Measurements from ENCODE around the gene KLHL2.
"Not testable (repeated sequence)": the region's sequence is repeated elsewhere in the genome, so short reads cannot be mapped to it uniquely, and the experiment has no call there.

Gene KLHL2

GRCh38 chr4:165327211-165328100 is 120.1 kb downstream of the KLHL2 start, which contains the start of gene MSMO1:
Gene MSMO1, plus strand, starts transcription at chr4:165327669. Its CDS starts 5,702 bp downstream, at chr4:165333371.
- DNase-seq (ENCODE audit: low read depth in 2 of 3, low spot score in 2 of 3): peak; percentile 84 to 96 (median 90)

GRCh38 chr4:165328101-165328425 is 120.7 kb downstream of the KLHL2 start:
- DNase-seq (ENCODE audit: low read depth in 2 of 3, low spot score in 2 of 3): no peak

DNA sequence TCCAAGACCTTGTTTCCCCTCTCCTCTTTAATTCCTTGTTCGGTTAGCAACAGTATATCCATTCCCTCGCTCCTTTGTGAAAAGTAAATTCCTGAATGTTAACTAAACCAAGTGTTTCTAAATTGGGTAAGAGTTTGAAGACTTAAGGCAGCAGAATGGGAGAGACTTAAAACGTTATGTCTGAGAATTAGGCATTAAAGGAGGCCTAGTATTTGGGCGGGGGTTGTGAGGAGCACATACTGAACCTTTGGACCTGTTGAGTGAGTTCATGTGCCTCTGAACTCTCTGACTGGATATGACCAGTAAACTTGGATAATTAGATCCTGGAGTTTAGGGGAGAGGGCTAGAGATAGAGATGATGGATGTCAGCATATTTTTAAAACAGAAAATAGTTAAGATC is 121.3 kb downstream of the KLHL2 start:
- DNase-seq (ENCODE audit: low read depth in 2 of 3, low spot score in 2 of 3): no peak

DNA sequence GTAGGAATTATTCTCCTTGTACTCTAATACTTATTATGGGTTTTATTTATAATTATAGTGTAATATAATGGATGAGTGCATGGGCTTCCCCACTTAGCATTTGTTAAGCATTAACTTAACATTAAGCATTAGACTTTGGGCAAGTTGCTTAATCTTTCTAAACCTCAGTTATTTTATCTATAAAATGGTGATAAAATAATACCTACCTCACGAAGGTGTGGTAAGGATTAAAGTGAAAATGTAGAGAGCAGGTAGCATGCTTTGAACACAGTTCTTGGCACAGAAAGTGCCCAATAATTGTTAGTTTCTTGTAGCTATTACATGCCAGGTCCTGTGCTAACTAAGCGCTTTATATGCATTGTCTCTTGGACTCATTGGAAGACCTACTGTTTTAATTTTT is 122.7 kb downstream of the KLHL2 start:
- DNase-seq (ENCODE audit: low read depth in 2 of 3, low spot score in 2 of 3): no peak

DNA sequence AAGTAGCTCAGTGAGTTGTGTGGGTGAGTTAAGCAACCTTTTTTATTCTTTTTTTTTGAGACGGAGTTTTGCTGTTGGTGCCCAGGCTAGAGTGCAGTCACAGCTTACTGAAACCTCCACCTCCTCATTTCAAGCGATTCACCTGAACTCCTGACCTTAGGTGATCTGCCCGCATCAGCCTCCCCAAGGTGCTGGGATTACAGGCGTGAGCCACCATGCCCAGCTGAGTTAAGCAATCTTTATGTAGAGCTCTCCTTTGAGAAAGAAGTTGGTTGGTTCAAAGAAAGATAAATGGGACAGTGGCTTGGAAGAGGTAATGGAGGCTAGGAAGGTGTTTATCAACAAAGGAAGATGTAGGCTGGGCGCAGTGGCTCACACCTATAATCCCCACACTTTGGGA is 123.3 kb downstream of the KLHL2 start:
- DNase-seq (ENCODE audit: low read depth in 2 of 3, low spot score in 2 of 3): no peak

DNA sequence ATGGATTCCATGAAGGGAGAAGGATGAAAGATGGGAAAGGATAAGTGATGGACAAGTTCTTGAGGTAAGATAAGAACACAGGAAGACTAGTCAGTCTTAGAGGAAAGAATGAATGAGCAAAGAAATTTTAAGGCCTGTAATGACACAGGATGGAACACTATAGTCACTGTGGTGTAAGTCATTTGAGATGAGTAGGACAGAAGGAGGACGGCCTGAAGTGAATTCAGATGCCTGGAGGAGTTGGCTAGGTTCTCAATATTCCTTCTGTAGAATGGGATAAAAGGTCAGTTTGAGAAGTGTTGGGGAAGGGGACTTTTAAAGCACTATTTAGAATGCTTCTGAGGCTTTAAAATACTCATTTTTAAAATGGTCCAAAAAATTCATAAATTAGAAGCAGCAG is 124.0 kb downstream of the KLHL2 start:
- DNase-seq (ENCODE audit: low read depth in 2 of 3, low spot score in 2 of 3): no peak

GRCh38 chr4:165331823-165332222 is 124.5 kb downstream of the KLHL2 start:
- no peak for DNase-seq (ENCODE audit: low read depth in 2 of 3, low spot score in 2 of 3)

- no peak for DNase-seq (ENCODE audit: low read depth in 2 of 3, low spot score in 2 of 3)
These were observed 125.1 kb downstream of the KLHL2 start for GRCh38 chr4:165332502-165332901.

DNA sequence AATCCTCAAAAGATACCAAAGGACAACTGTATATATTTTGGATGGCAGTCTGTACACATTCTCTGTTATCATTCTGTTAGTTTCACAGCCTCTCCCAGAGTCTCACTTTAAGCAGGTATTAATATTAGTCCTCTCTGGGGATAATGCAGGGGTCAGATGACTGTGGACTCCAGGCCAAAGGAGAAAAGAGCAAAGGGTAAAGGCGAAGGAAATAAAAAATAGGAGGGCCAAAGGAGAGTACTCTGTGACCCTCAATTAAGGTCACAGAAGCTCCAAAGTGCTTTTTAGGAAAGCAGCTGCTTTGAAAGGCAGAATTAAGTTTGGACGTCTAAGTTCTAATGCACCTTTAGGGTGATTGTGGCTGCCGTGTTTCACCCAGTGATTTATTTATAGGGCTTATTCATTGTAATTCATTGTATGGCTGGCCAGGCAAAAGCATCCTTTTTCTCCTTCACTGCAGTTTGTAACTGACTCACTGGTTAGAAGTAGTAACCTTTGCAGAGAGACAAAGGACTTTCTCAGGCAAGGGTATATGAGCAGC is 127.9 kb downstream of the KLHL2 start:
- no peak for DNase-seq (ENCODE audit: low read depth in 2 of 3, low spot score in 2 of 3)

GRCh38 chr4:165336743-165337142 is 129.4 kb downstream of the KLHL2 start:
- DNase-seq (ENCODE audit: low read depth in 2 of 3, low spot score in 2 of 3): no peak

DNA sequence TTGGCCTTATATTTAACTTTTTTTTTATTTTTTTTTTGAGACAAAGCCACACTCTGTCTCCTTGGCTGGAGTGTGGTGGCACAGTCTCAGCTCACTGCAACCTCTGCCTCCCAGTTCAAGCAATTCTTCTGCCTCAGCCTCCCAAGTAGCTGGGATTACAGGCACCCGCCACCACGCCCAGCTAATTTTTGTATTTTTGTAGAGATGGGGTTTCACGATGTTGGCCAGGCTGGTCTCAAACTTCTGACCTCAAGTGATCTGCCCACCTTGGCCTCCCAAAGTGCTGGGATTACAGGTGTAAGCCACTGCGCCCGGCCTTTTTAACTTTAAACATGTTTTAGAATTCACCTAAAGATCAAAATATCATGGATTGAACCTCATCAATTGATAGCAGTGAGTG is 135.0 kb downstream of the KLHL2 start:
- not testable (repeated sequence) for DNase-seq (ENCODE audit: low read depth in 2 of 3, low spot score in 2 of 3)

GRCh38 chr4:165343353-165344191 is 136.2 kb downstream of the KLHL2 start:
- no peak for DNase-seq (ENCODE audit: low read depth in 2 of 3, low spot score in 2 of 3)

GRCh38 chr4:165345666-165346417 is 138.5 kb downstream of the KLHL2 start:
- no peak for DNase-seq (ENCODE audit: low read depth in 2 of 3, low spot score in 2 of 3)

DNA sequence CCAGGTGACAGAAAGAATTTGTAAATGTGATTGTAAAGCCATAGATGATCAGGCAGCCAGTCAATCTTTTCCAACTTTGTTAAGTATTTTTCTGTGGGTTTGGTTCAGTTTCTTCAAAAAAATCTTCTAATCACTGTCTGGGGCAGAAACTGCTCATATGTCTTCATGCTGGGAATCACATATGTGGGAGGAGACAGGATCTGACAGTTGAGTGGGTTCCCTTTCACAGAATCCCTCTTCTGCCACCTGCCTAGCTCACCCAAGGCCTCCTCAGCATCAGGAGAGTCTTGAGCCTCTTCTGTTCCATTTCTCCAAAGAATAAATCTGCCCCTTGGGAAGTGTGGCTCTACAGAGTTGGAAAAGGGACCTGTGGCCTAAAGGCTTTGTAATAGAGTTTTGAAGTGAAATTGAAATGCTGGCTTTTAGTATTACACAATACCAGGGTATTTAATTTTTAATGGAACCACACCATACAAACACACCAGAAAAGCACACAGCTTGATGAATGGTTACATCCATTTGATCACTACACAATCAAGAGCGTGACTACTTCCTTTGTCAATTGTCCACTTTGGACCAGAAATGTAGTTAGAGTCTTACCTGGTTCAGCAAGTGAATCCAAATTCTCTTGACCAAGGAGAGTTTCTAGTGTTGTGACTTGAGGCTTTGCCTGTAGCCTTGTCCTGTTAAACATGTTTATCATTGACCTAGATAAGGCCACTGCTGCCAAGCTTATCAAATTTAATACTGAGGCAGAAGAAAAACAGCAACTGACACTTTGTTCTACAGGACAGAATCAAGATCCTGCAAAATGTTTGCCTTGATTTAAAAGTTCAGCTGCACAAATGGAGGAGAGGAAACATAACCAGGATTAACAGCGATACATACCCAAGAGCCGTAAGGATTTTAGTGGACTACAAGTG is 140.5 kb downstream of the KLHL2 start:
- no peak for DNase-seq (ENCODE audit: low read depth in 2 of 3, low spot score in 2 of 3)

DNA sequence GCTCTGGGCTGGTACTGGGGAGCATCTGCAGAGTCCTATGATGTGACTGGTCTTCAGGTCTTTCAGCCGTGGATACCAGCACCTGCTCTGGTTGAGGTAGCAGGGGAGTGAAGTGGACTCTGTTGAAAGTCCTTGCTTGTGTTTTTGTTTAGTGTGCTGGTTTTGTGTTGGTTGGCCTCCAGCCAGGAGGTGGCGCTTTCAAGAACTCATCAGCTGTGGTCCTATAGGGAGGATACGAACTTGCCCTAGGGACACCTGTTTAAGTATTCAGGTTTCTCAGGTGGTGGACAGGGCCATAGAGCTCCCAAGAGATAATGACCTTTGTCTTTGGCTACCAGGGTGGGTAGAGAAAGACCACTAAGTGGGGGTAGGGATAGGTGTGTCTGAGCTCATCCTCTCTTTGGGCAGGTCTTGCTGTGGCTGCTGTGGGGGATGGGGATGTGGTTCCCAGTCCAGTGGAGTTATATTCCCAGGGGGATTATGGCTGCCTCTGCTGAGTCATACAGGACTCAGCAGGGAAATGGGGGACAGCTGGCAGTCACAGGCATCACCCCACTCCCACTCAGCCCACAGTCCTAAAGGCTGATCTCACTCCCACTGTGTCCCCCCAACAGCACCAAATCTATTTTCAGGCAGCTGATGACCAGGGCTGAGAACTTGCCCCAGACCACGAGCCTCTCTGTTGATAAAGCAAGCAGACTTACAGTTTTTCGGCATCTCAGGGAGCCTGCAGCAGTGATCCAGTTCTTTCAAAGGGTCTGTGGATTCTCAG is 144.2 kb downstream of the KLHL2 start:
- no peak for DNase-seq (ENCODE audit: low read depth in 2 of 3, low spot score in 2 of 3)

DNA sequence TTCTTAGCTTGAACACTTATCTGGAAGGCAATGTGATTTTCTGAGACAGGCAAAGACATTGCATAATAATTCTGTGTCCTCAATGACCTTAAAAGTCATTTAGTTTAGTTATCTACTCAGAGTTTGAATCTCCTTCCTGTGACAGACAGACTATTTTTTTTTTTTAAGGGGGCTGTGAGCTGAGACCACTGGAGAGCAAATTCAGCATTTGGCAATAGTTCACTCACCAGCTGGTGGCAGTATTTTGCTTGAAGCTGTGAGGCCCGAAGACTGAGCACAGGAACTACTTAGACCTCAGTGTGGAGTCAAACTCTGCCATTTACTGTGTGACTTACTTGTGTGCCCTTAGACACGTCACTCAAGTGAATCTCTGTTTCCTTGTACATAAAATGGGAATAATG is 148.5 kb downstream of the KLHL2 start:
- DNase-seq (ENCODE audit: low read depth in 2 of 3, low spot score in 2 of 3): no peak

DNA sequence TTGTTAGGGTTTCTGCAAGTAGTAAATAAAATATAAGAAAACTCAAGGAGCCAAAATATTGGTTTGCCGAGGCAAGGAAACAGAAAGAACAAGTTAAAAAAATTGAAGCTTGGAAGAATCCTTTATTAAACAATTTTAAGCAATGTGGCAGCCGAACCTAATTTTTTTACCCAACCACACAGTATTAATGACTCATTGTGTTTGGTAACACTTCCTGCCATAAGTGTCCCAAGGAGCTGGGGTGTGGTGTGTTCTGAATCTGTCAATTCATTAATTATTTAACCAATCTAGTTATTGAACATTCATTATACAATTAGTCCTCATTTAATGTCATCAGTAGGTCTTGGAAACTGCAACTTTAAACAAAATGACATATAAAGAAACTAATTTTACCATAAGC is 152.1 kb downstream of the KLHL2 start:
- DNase-seq (ENCODE audit: low read depth in 2 of 3, low spot score in 2 of 3): no peak

- DNase-seq (ENCODE audit: low read depth in 2 of 3, low spot score in 2 of 3): no peak
These were observed 152.8 kb downstream of the KLHL2 start for GRCh38 chr4:165360041-165360695.

Measured in activated CD8-positive, alpha-beta memory T cell treated with anti-CD3 and anti-CD28 coated beads for 48 hours (primary cell).